ENCODE measurements around the gene STAG1. TPM values are rescaled to one million over a fixed set of nuclear protein-coding genes. Genes with fewer than 3 reads are reported as not detected.
A peak's percentile ranks its signal among the peaks of the same experiment; 100 is the strongest.

Gene STAG1
- total and polyA plus RNA-seq, 2 donors (not counting 1 experiment from before 2014, with no cell fraction given), result 23.2 to 38.6 TPM

DNA sequence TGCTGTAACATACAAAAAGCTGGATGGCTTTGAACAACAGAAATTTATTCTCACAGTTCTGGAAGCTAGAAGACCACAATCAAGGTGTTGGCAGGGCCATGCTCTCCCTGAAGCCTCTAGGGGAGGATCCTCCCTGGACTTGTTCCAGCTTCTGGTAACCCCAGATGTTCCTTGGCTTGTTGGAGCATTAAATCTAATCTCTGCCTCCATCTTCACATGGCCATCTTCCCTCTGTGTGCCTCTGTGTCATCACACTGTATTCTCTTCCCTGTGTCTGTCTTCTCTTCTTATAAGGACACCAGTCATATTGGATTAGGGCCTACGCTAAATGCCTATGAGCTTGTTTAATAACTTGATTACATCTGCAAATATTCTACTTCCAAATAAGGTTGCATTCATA lies 109.5 kb downstream of the STAG1 start:
- no peak overlapping the region for H3K4me3 ChIP-seq (replicated peaks in 1 of 4; ENCODE audit: control extremely low read depth in 1 of 4, insufficient read depth in 1 of 4, low read depth in 3 of 4, low read length in 4 of 4)
- H3K9me3 ChIP-seq (ENCODE audit: control insufficient read depth, insufficient read depth, low read depth, low read length), result no peaks in the 10 kb centered on the region
- H3K9ac ChIP-seq (ENCODE audit: insufficient read depth, low read length), result no peak overlapping the region
- no peak for DNase-seq (ENCODE audit: low read depth in 2 of 2)
- no peak overlapping the region for H2AFZ ChIP-seq (ENCODE audit: low read length)
- H3K79me2 ChIP-seq (ENCODE audit: control insufficient read depth, insufficient read depth, low read length), result peaks cover 29% of the 10 kb centered on the region
- no peaks in the 10 kb centered on the region for H3K27me3 ChIP-seq (ENCODE audit: control insufficient read depth, insufficient read depth, low read length)
- H3K27ac ChIP-seq (ENCODE audit: insufficient read depth, low read length), result no peak overlapping the region
- H4K20me1 ChIP-seq (ENCODE audit: control insufficient read depth, extremely low read depth, insufficient read depth, low read length), result no peaks in the 10 kb centered on the region
- no peak overlapping the region for H3K4me2 ChIP-seq (ENCODE audit: extremely low read depth, insufficient read depth, low read length)
- no peaks in the 10 kb centered on the region for H3K36me3 ChIP-seq (ENCODE audit: control insufficient read depth, insufficient read depth, low read length)
- TF ChIP-seq, protein P1, sequence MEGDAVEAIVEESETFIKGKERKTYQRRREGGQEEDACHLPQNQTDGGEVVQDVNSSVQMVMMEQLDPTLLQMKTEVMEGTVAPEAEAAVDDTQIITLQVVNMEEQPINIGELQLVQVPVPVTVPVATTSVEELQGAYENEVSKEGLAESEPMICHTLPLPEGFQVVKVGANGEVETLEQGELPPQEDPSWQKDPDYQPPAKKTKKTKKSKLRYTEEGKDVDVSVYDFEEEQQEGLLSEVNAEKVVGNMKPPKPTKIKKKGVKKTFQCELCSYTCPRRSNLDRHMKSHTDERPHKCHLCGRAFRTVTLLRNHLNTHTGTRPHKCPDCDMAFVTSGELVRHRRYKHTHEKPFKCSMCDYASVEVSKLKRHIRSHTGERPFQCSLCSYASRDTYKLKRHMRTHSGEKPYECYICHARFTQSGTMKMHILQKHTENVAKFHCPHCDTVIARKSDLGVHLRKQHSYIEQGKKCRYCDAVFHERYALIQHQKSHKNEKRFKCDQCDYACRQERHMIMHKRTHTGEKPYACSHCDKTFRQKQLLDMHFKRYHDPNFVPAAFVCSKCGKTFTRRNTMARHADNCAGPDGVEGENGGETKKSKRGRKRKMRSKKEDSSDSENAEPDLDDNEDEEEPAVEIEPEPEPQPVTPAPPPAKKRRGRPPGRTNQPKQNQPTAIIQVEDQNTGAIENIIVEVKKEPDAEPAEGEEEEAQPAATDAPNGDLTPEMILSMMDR (conservative IDR thresholded peaks at IDR 0.05 in 1 of 2, IDR thresholded peaks at IDR 0.05 in 1 of 2; ENCODE audit: low read depth in 1 of 2, low read length in 2 of 2), result no peak
- TF ChIP-seq EZH2 (IDR thresholded peaks at IDR 0.05; ENCODE audit: low read length, missing control alignments), result no peak
- no peaks in the 10 kb centered on the region for H3K4me1 ChIP-seq (ENCODE audit: control insufficient read depth, extremely low read depth, insufficient read depth, low read length)

DNA sequence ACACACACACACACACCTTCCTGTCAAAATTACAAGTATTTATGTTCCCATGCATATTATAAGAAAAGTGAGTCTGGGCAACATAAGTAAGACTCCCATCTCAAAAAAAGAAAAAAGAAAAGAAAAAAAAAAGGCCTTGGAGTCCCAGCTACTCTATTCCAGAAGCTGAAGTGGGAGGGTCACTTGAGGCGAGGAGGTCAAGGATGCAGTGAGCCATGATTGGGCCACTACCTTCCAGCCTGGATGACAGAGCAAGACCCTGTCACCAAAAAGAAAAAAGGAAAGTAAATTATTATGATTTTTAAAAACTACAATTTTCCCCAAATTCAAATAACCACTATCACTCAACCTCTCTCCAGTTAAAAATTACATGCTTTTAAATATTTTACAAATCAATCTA lies 113.1 kb downstream of the STAG1 start:
- no peak overlapping the region for H3K27ac ChIP-seq (ENCODE audit: insufficient read depth, low read length)
- H3K79me2 ChIP-seq (ENCODE audit: control insufficient read depth, insufficient read depth, low read length), result peaks cover 34% of the 10 kb centered on the region
- no peaks in the 10 kb centered on the region for H4K20me1 ChIP-seq (ENCODE audit: control insufficient read depth, extremely low read depth, insufficient read depth, low read length)
- H3K9me3 ChIP-seq (ENCODE audit: control insufficient read depth, insufficient read depth, low read depth, low read length), result no peaks in the 10 kb centered on the region
- TF ChIP-seq, protein P1 (conservative IDR thresholded peaks at IDR 0.05 in 1 of 2, IDR thresholded peaks at IDR 0.05 in 1 of 2; ENCODE audit: low read depth in 1 of 2, low read length in 2 of 2), result no peak
- no peak for TF ChIP-seq EZH2 (IDR thresholded peaks at IDR 0.05; ENCODE audit: low read length, missing control alignments)
- no peaks in the 10 kb centered on the region for H3K36me3 ChIP-seq (ENCODE audit: control insufficient read depth, insufficient read depth, low read length)
- no peaks in the 10 kb centered on the region for H3K27me3 ChIP-seq (ENCODE audit: control insufficient read depth, insufficient read depth, low read length)
- no peaks in the 10 kb centered on the region for H3K4me1 ChIP-seq (ENCODE audit: control insufficient read depth, extremely low read depth, insufficient read depth, low read length)
- no peak overlapping the region for H3K4me3 ChIP-seq (replicated peaks in 1 of 4; ENCODE audit: control extremely low read depth in 1 of 4, insufficient read depth in 1 of 4, low read depth in 3 of 4, low read length in 4 of 4)
- peak overlapping the region; percentile 5 for H3K4me2 ChIP-seq (ENCODE audit: extremely low read depth, insufficient read depth, low read length)
- H2AFZ ChIP-seq (ENCODE audit: low read length), result no peak overlapping the region
- H3K9ac ChIP-seq (ENCODE audit: insufficient read depth, low read length), result no peak overlapping the region
- DNase-seq (ENCODE audit: low read depth in 2 of 2), result no peak

DNA sequence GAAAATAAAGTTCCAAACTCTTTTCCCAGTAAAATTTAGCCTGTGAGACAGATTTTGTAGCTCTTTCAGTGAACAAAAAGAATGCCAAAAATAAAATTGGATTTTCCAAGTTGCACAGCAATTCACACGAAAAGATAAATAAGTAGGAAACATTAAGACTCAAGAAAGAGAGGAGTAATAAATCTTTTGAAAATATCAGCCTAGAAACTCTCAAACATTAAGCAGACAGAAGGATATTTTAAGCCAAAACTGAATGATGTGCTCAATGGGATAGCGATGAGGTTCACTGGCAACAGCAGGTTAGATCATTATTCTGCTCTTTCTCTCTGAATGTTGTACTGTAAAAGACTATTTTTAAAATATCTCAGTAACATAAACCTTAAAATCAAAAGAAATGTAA lies 115.0 kb downstream of the STAG1 start:
- TF ChIP-seq, protein P1 (conservative IDR thresholded peaks at IDR 0.05 in 1 of 2, IDR thresholded peaks at IDR 0.05 in 1 of 2; ENCODE audit: low read depth in 1 of 2, low read length in 2 of 2), result no peak
- TF ChIP-seq EZH2 (IDR thresholded peaks at IDR 0.05; ENCODE audit: low read length, missing control alignments), result no peak
- Histone ChIP-seq H3K27ac (ENCODE audit: insufficient read depth, low read length) (no peak overlapping the region), H3K36me3 (ENCODE audit: control insufficient read depth, insufficient read depth, low read length) (no peaks in the 10 kb centered on the region), H4K20me1 (ENCODE audit: control insufficient read depth, extremely low read depth, insufficient read depth, low read length) (no peaks in the 10 kb centered on the region), H3K4me1 (ENCODE audit: control insufficient read depth, extremely low read depth, insufficient read depth, low read length) (peaks cover 2% of the 10 kb centered on the region), H2AFZ (ENCODE audit: low read length) (no peak overlapping the region), H3K4me3 (replicated peaks in 1 of 4; ENCODE audit: control extremely low read depth in 1 of 4, insufficient read depth in 1 of 4, low read depth in 3 of 4, low read length in 4 of 4) (no peak overlapping the region), H3K27me3 (ENCODE audit: control insufficient read depth, insufficient read depth, low read length) (no peaks in the 10 kb centered on the region), H3K4me2 (ENCODE audit: extremely low read depth, insufficient read depth, low read length) (no peak overlapping the region), H3K9ac (ENCODE audit: insufficient read depth, low read length) (no peak overlapping the region), H3K79me2 (ENCODE audit: control insufficient read depth, insufficient read depth, low read length) (peaks cover 31% of the 10 kb centered on the region), H3K9me3 (ENCODE audit: control insufficient read depth, insufficient read depth, low read depth, low read length) (no peaks in the 10 kb centered on the region)
- no peak for DNase-seq (ENCODE audit: low read depth in 2 of 2)

All from fibroblast of lung (primary cell).